Natural killer cell (primary cell): ENCODE results near the gene ACADSB. TPM values are rescaled to one million over a fixed set of nuclear protein-coding genes. Genes with fewer than 3 reads are reported as not detected.
A peak's percentile ranks its signal among the peaks of the same experiment; 100 is the strongest.

ENCODE experiments used
- ATAC-seq, 3 donors: fragments of 150-1000 bp in 2 of 3; fragments of 200-7000 bp in 1 of 3; cut with Tn5 transposase; 1 replicate in 1 of 3; 2 replicates in 2 of 3; pipeline ENCODE4 v1.10.0; 2021; ENCODE audit warnings: mild to moderate bottlenecking in 2 of 3, moderate library complexity in 2 of 3
- DNase-seq, 2 donors: peaks; one replicate each; pipeline versions ENCODE4 v3.0.0 to v3.0.0-alpha.2; 2013 to 2021; ENCODE audit warnings: mixed read lengths in 1 of 2
- H3K27ac ChIP-seq: one replicate; pipeline ENCODE4 v1.5.1; 2013; ENCODE audit warnings: mild to moderate bottlenecking, low read length
- H3K27me3 ChIP-seq: one replicate; pipeline ENCODE4 v1.6.1; 2013; ENCODE audit warnings: low read length; ENCODE audit not compliant: control insufficient read depth, insufficient read depth
- H3K36me3 ChIP-seq: one replicate; pipeline ENCODE4 v1.6.1; 2013; ENCODE audit warnings: low read length; ENCODE audit not compliant: control insufficient read depth, insufficient read depth
- H3K4me1 ChIP-seq: one replicate; pipeline ENCODE4 v1.6.1; 2013; ENCODE audit warnings: low read length; ENCODE audit not compliant: control insufficient read depth, insufficient read depth
- H3K4me3 ChIP-seq: one replicate; pipeline ENCODE4 v1.5.1; 2013; ENCODE audit warnings: low read length
- H3K9me3 ChIP-seq: one replicate; pipeline ENCODE4 v1.6.1; 2013; ENCODE audit warnings: low read length; ENCODE audit not compliant: control insufficient read depth, insufficient read depth
- H3K27ac Mint-ChIP-seq, 2 donors: one replicate each; pipeline ENCODE4 v1.8.0; 2022; ENCODE audit warnings: mild to moderate bottlenecking in 2 of 2, mixed read lengths in 2 of 2, moderate library complexity in 1 of 2
- H3K27me3 Mint-ChIP-seq, 2 donors: one replicate each; pipeline ENCODE4 v1.8.0; 2022; ENCODE audit warnings: low read depth in 2 of 2, mixed read lengths in 2 of 2
- H3K36me3 Mint-ChIP-seq: one replicate; pipeline ENCODE4 v1.8.0; 2022; ENCODE audit warnings: mixed read lengths
- H3K4me1 Mint-ChIP-seq, 2 donors: one replicate each; pipeline ENCODE4 v1.8.0; 2022; ENCODE audit warnings: mixed read lengths in 2 of 2
- H3K4me3 Mint-ChIP-seq: one replicate; pipeline ENCODE4 v1.8.0; 2022; ENCODE audit warnings: mild to moderate bottlenecking, moderate library complexity, mixed read lengths
- H3K9me3 Mint-ChIP-seq, 2 donors: one replicate each; pipeline ENCODE4 v1.8.0; 2022; ENCODE audit warnings: mixed read lengths in 2 of 2
- CTCF ChIP-seq: fragments of 200-600 bp; IDR thresholded peaks from one replicate; pipeline ENCODE4 v1.8.0; 2022; ENCODE audit warnings: antibody characterized with exemption
- WGBS: methylation state at CpG from one replicate; pipeline ENCODE4 v1.1.7; 2013; ENCODE audit warnings: missing lambda C conversion rate; ENCODE audit not compliant: insufficient coverage; 5-methylcytosine and 5-hydroxymethylcytosine counted together
- intact Hi-C: fragments of 100-400 bp; cut with micrococcal nuclease; formaldehyde crosslinking; loops from one replicate; pipeline ENCODE4 v1.14.2; 2022
- total RNA-seq, 4 donors: library from RNA; stranded (reverse); fragments of 120-200 nt in 1 of 4; gene quantifications; one replicate each; pipeline versions ENCODE4 v1.2.3 to v1.2.4, GENCODE V29; 2013 to 2022

Gene ACADSB
- total RNA-seq, 3 donors from 2014 or later (not counting 1 experiment from before 2014, with no cell fraction given) = 20.8 to 27.3 (median 22.4) TPM

DNA sequence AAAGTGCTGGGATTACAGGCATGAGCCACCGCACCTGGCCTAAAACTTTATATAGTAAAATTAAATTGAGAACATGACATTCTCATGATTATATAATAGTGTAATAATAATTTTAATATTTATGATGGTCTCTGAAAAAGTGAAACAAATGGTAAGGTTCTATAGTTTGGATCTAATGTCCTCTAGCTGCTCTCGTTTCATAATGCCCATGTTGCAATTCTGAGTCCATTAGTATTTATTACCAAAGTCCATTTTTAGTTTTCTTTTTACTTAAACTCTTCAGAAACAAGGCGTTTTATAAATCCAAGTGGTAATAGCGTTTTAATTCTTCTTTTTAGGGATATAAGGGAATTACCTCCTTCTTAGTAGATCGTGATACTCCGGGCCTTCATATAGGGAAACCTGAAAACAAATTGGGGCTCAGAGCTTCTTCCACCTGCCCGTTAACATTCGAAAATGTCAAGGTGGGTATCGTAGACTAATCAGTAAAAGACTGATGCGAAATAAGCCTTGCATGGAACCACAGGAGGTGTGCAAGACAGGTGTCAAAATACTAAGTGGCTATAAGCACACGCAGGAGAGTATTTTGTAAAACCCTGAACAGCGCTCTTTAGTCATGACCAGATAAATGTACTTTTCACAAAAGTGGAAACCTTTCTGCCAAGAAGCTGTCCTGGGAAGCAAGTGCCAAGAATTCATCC is 34.1 kb downstream of the ACADSB start:
- no peak overlapping the region for H3K27ac Mint-ChIP-seq
- Histone ChIP-seq H3K36me3 (peaks cover 18% of the 10 kb centered on the region), H3K9me3 (no peaks in the 10 kb centered on the region), H3K27me3 (no peaks in the 10 kb centered on the region), H3K4me3 (no peak overlapping the region), H3K4me1 (peaks cover 8% of the 10 kb centered on the region), H3K27ac (no peak overlapping the region)
- no peaks in the 10 kb centered on the region for H3K9me3 Mint-ChIP-seq
- peaks cover 10 to 18% of the 10 kb centered on the region in 2 donors for H3K4me1 Mint-ChIP-seq
- intact Hi-C loops = loop anchor here (1.0 kb wide), 1 partner anchor 516 kb away; no protein-coding TSS in a partner anchor
- H3K27me3 Mint-ChIP-seq = no peaks in the 10 kb centered on the region
- 90% methylated on average over 10 of the region's 12 CpGs for WGBS
- no peak for ATAC-seq
- DNase-seq = no peak
- no peak overlapping the region for H3K4me3 Mint-ChIP-seq
- H3K36me3 Mint-ChIP-seq = no peaks in the 10 kb centered on the region
- TF ChIP-seq CTCF = no peak

DNA sequence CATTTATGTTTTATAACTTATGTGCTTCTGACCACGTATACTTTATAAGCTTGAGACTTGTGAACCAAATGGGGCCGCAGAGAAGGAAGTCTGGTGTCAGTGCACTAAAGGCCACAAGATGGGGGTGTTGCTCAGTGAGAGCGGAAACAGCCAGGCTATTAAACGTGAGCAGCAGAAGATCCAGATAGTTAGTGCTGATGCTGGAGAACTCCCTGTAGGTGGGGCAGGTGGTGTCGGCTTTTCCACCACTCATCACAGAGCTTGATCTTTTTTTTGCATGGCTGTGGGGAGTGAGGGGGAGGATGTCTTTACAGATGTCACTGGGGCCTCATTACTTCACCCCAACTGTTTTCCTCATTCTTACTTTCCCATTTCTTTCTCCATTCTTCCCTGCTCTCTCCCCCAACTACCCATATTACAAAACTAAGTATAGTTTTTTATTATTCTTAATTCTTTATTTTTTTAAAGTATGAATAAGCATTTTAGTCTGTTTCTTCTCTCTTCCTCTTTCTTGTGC is 34.7 kb downstream of the ACADSB start:
- Mint-ChIP-seq H3K9me3 (no peaks in the 10 kb centered on the region), H3K36me3 (no peaks in the 10 kb centered on the region), H3K4me1 (peaks cover 10 to 18% of the 10 kb centered on the region in 2 donors), H3K4me3 (no peak overlapping the region), H3K27ac (no peak overlapping the region), H3K27me3 (no peaks in the 10 kb centered on the region)
- no peak overlapping the region for H3K27ac ChIP-seq
- H3K4me3 ChIP-seq = no peak overlapping the region
- H3K4me1 ChIP-seq = peaks cover 8% of the 10 kb centered on the region
- TF ChIP-seq CTCF = peak; percentile 65
- peak in 1 of 2 donors; percentile 73 for DNase-seq
- no peaks in the 10 kb centered on the region for H3K9me3 ChIP-seq
- ATAC-seq = peak; percentile 54 to 84 (median 75)
- intact Hi-C loops = loop anchor here (1.0 kb wide), 1 partner anchor 516 kb away; no protein-coding TSS in a partner anchor
- 8% methylated on average over 4 of the region's 5 CpGs for WGBS
- no peaks in the 10 kb centered on the region for H3K27me3 ChIP-seq
- H3K36me3 ChIP-seq = peaks cover 19% of the 10 kb centered on the region

- H3K27me3 ChIP-seq = no peaks in the 10 kb centered on the region
- H3K4me3 ChIP-seq = no peak overlapping the region
- no peak overlapping the region for H3K27ac ChIP-seq
- DNase-seq (no peak), ATAC-seq (no peak)
- no peaks in the 10 kb centered on the region for H3K9me3 ChIP-seq
- Mint-ChIP-seq H3K27ac (no peak overlapping the region), H3K9me3 (no peaks in the 10 kb centered on the region), H3K36me3 (no peaks in the 10 kb centered on the region), H3K4me1 (peaks cover 2 to 10% of the 10 kb centered on the region in 2 donors), H3K27me3 (no peaks in the 10 kb centered on the region), H3K4me3 (no peak overlapping the region)
- H3K4me1 ChIP-seq = peaks cover under 1% of the 10 kb centered on the region
- peaks cover 19% of the 10 kb centered on the region for H3K36me3 ChIP-seq
- WGBS = 100% methylated on average over 1 of the region's 2 CpGs
- intact Hi-C loops = no loop called here
- TF ChIP-seq CTCF = no peak
Measured at GRCh38 chr10:123044391-123044790, 35.6 kb downstream of the ACADSB start.
